Right forelimb (tissue), 1 donor: ENCODE data around the gene LYRM1.
"Not testable (repeated sequence)": the region's sequence is repeated elsewhere in the genome, so short reads cannot be mapped to it uniquely, and the experiment has no call there.

ENCODE experiments used
- DNase-seq: peaks from one replicate; pipeline ENCODE4 v3.0.0-alpha.2; 2018

The LYRM1 gene

GRCh38 chr16:20903899-20904506 is 3.4 kb downstream of the LYRM1 start:
- no peak for DNase-seq

- no peak for DNase-seq
Measured at GRCh38 chr16:20904507-20905081, 4.0 kb downstream of the LYRM1 start.

DNA sequence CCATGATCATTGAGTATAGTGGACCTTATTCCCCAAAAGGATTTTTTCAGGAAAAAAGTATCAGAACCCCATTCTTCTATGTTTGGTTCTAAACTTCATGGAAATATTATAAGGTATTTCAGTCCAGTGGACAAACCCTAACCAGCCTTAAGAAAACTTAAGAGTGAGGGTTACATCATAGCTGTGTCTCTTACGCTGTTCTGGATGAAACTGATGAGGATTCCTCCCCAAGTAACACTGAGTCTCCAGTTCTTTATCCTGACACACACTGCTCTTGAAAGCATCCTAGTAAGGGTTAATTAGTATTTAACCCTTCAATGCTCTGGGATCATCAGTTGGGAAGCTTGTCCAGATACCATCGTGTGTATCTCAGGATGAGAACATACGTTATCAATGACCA is 5.0 kb downstream of the LYRM1 start:
- no peak for DNase-seq

GRCh38 chr16:20906341-20907255 is 6.0 kb downstream of the LYRM1 start:
- DNase-seq, result no peak

- DNase-seq, result no peak
Measured at GRCh38 chr16:20910781-20911321, 10.3 kb downstream of the LYRM1 start.

DNA sequence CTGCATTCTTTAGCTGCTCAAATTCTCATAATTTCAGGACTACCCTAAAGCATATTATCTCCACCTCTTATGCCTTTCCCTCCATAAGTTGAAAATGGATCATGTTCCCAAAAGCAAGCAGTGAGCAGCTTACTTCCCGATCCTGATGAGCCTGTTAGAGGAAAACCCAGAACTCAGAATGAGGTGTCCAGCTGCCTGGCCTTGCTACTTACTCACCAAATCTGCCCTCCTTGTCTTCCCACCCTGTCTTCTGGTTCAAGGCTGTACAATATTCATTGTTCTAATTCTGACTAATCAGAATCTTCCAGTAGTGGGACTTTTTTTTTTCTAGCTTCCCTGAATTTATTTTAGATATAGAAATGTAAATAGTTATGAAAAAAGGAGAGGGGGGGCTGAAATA is 10.8 kb downstream of the LYRM1 start:
- no peak for DNase-seq

DNA sequence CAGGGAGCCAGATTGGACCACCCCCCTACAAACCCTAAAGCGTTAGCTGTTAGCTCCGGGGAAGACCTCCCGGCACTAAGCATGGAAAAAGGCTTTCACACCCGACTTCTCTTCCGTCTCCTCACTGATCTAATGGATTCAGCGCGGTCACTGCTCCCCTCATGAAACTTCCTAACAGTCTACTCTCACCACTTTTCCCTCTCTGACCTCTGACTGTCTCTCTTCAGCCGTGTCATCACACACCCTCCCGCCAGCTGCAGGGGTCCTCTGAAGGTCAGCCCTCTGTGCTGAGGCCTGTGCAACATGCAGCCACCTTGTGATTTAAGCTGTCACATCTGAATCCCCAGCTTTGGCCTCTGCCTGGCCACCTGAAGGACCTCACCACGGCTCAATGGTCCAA is 15.7 kb downstream of the LYRM1 start:
- DNase-seq, result no peak

DNA sequence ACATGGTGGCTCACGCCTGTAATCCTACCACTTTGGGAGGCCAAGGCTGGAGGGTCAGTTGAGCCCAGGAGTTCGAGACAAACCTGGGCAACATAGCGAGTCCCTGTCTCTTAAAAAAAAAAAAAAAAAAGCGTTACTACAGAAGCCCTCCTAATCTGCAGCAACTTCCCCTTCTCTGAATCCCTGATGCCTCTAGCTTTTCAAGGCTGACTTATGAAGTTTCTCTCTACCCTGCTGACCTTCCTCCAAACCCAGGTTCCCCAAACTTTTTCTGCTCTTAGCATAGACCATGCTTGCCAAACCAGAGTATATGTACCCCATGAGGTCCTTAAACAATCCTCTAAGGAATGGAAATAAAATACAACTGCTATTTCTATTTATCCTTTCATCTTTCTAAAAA is 16.4 kb downstream of the LYRM1 start:
- DNase-seq, result no peak

GRCh38 chr16:20918486-20919239 is 18.1 kb downstream of the LYRM1 start:
- DNase-seq, result no peak

DNA sequence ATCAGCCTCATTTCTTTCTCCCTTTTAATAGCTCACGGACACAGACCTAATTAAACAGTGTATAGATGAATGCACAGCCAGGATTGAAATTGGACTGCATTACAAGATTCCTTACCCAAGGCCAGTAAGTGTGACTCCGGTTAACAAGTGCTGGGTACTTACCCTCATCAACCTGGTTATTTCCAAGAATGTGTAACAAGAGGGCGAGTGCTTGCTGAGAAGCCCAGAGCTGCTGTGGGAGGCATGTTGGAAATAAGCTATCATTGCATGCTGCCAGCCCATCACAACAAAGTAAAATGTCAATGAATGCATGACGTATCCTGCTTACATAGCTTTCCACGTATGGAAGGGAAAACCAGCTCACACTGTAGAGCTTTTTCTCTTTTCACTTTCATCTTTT is 19.5 kb downstream of the LYRM1 start:
- DNase-seq, result no peak

- no peak for DNase-seq
Measured at GRCh38 chr16:20920799-20921198, 20.2 kb downstream of the LYRM1 start.

- DNase-seq, result no peak
Measured at GRCh38 chr16:20923876-20924275, 23.3 kb downstream of the LYRM1 start.

- DNase-seq, result no peak
Measured at GRCh38 chr16:20925751-20926150, 25.2 kb downstream of the LYRM1 start.

DNA sequence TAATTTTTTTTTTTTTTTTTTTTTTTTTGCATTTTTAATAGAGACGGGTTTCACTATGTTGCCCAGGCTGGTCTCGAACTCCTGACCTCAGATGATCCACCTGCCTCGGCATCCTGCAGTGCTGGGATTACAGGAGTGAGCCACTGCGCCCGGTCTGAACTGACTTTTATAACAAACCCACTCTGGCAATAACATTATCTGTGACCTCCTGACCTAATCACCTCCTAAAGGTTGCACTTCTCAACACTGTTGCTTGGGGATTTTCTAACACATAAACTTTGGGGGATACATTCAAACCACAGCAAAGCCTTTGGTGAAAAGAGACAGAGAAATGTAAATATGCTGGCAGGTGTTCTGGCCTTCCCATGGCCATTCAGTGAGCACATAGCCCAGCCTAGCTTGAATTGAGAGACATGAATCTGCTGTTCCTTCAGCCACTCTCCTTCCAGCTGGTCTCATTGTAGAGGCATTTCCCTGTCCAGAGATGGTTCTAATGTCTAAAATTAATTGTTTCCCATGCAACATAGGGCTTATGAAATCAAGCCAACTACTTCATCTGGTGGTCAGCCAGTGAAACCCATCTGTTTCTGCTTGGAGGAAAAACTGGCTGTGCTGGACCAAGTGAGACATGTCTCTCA is 28.3 kb downstream of the LYRM1 start:
- no peak for DNase-seq

DNA sequence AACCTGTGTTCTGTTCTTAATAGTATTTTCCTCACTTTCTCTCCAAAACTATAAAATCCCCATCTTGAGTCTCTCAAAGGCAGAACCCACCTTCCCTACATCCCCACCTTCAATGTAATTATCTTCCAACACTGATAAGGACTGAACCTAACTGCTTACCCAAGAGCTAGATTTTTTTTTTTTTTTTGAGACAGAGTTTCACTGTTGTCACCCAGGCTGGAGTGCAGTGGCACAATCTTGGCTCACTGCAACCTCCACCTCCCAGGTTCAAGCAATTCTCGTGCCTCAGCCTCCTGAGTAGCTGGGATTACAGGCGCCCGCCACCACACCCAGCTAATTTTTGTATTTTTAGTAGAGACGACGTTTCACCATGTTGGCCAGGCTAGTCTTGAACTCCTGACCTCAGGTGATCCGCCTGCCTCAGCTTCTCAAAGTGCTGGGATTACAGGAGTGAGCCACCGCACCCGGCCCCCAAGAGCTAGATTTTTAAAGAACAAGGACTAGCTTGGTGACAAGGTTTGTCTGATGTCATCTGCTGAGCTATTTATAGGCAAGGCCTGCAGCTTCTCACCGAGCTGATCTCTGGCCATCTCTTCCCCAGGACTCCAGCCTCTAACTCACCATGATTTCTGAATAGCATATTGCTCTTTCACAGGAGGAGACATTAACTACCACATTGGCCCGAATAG is 29.2 kb downstream of the LYRM1 start:
- DNase-seq, result not testable (repeated sequence)

GRCh38 chr16:20930365-20930690 is 29.8 kb downstream of the LYRM1 start:
- no peak for DNase-seq

DNA sequence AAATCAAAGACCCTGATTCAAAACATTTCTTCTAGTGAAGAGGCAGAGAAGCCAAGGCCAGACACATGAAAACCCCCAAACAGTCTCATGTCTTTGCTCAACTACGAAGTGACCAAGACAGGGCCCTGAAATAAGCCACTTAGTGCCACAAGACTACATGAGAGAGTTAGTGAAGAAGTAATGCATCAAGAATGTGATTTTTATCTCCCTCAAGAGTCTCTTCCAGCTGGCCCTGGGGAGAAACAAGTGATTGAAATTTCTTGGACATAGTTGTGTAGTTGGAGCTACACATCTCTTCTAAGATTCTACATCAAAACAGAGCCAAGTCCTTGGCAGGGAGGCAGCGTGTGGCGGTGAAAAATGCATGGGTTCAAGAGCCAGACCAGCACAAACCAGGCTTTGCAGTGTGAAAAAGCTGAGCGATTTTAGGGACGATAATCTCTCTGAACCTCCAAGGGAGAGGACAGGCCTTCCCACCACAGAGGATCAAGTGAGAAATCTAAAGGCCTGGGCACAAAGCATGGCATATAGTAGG is 30.6 kb downstream of the LYRM1 start:
- DNase-seq, result no peak

- no peak for DNase-seq
Measured at GRCh38 chr16:20933589-20933988, 33.0 kb downstream of the LYRM1 start.

- DNase-seq, result no peak
Measured at GRCh38 chr16:20937736-20938135, 37.2 kb downstream of the LYRM1 start.

DNA sequence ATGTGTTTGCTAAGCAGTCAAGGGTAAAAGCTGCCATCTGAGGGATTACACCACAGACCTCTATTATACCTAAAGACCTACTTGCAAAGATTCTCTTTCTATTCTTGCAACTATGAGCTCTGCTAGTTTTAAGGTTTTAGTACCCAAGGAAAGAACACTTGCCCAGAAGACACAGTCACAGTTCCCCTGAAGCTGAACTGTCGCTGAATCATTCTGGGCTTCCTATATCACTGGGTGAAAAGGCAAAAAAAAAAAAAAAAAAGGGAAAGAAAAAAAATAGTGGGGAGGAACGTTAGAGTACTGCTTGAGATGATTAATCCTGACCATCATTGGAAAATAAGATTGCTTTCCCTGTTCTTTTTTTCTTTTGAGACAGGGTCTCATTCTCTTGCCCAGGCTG is 37.9 kb downstream of the LYRM1 start:
- no peak for DNase-seq

GRCh38 chr16:20939611-20940010 is 39.0 kb downstream of the LYRM1 start:
- no peak for DNase-seq
